Astrocyte (in vitro differentiated cells and primary cell): Measurements from ENCODE around the gene KCNG2. TPM values are rescaled to one million over a fixed set of nuclear protein-coding genes. Genes with fewer than 3 reads are reported as not detected.

Experiments
- DNase-seq: peaks from one replicate; pipeline ENCODE4 v3.0.0-alpha.2; 2010; ENCODE audit warnings: low read depth
- FAIRE-seq: peaks from 2 replicates; lab custom pipeline; 2011; peaks lifted over from hg19 to GRCh38; lab: Jason Lieb, UNC
- H2AFZ ChIP-seq: 2 replicates; pipeline ENCODE4 v1.6.0; 2012; ENCODE audit warnings: low read depth, low read length, inconsistent platforms
- H3K27ac ChIP-seq: 2 replicates; pipeline ENCODE4 v1.5.1; 2011; ENCODE audit warnings: low read depth, low read length, inconsistent platforms
- H3K27me3 ChIP-seq: 2 replicates; pipeline ENCODE4 v1.6.0; 2011; ENCODE audit warnings: low read length, inconsistent platforms; ENCODE audit not compliant: insufficient read depth
- H3K36me3 ChIP-seq: 2 replicates; pipeline ENCODE4 v1.5.1; 2011; ENCODE audit warnings: low read length, inconsistent platforms; ENCODE audit not compliant: insufficient read depth
- H3K4me1 ChIP-seq: 2 replicates; pipeline ENCODE4 v1.5.1; 2011; ENCODE audit warnings: low read length, inconsistent platforms; ENCODE audit not compliant: insufficient read depth
- H3K4me2 ChIP-seq: 2 replicates; pipeline ENCODE4 v1.6.0; 2012; ENCODE audit warnings: low read length, inconsistent platforms
- H3K4me3 ChIP-seq: 2 replicates; pipeline ENCODE4 v1.5.1; 2011; ENCODE audit warnings: low read depth, mild to moderate bottlenecking, low read length, inconsistent platforms; ENCODE audit not compliant: insufficient read depth
- H3K79me2 ChIP-seq: 2 replicates; pipeline ENCODE4 v1.6.0; 2012; ENCODE audit warnings: mild to moderate bottlenecking, low read length, inconsistent platforms; ENCODE audit not compliant: insufficient read depth
- H3K9ac ChIP-seq: 2 replicates; pipeline ENCODE4 v1.6.0; 2012; ENCODE audit warnings: mild to moderate bottlenecking, low read length, inconsistent platforms
- H3K9me3 ChIP-seq: 2 replicates; pipeline ENCODE4 v1.5.1; 2012; ENCODE audit warnings: low read depth, mild to moderate bottlenecking, low read length, inconsistent platforms; ENCODE audit not compliant: insufficient read depth
- H4K20me1 ChIP-seq: 2 replicates; pipeline ENCODE4 v1.6.0; 2012; ENCODE audit warnings: low read length, inconsistent platforms; ENCODE audit not compliant: insufficient read depth
- H3K27ac Mint-ChIP-seq: one replicate; pipeline ENCODE4 v1.8.0; 2021; ENCODE audit warnings: mild to moderate bottlenecking, mixed read lengths; ENCODE audit not compliant: unreplicated experiment
- H3K27me3 Mint-ChIP-seq: one replicate; pipeline ENCODE4 v1.8.0; 2021; ENCODE audit warnings: low read depth, mixed read lengths; ENCODE audit not compliant: unreplicated experiment
- H3K36me3 Mint-ChIP-seq: one replicate; pipeline ENCODE4 v1.8.0; 2021; ENCODE audit warnings: low read depth, mixed read lengths; ENCODE audit not compliant: unreplicated experiment
- H3K4me1 Mint-ChIP-seq: one replicate; pipeline ENCODE4 v1.8.0; 2021; ENCODE audit warnings: low read depth, mixed read lengths; ENCODE audit not compliant: unreplicated experiment
- H3K4me3 Mint-ChIP-seq: one replicate; pipeline ENCODE4 v1.8.0; 2021; ENCODE audit warnings: mild to moderate bottlenecking, moderate library complexity, mixed read lengths; ENCODE audit not compliant: unreplicated experiment
- H3K9me3 Mint-ChIP-seq: one replicate; pipeline ENCODE4 v1.8.0; 2021; ENCODE audit warnings: mild to moderate bottlenecking, mixed read lengths; ENCODE audit not compliant: unreplicated experiment
- EZH2 ChIP-seq: IDR thresholded peaks from 2 replicates; pipeline ENCODE4 v1.6.1; 2012; ENCODE audit warnings: mild to moderate bottlenecking, low read length, inconsistent platforms; ENCODE audit not compliant: insufficient read depth
- total RNA-seq: library from RNA; stranded (reverse); gene quantifications from 2 replicates; pipeline ENCODE4 v1.2.1, GENCODE V29; 2021
- TF ChIP-seq, protein P1 (sequence below): IDR thresholded peaks from 2 replicates; pipeline ENCODE4 v1.5.1; 2011; ENCODE audit warnings: low read depth, mild to moderate bottlenecking, inconsistent platforms, low read length, moderate library complexity; ENCODE audit not compliant: insufficient read depth

Gene KCNG2
- total RNA-seq, 1 donor from 2014 or later, result 0.16 TPM

GRCh38 chr18:79927607-79928562 is 130.1 kb downstream of the KCNG2 start:
- Histone ChIP-seq H3K79me2 (peaks cover 41% of the 10 kb centered on the region), H4K20me1 (peaks cover 59% of the 10 kb centered on the region), H3K4me2 (no peak overlapping the region), H3K9ac (no peak overlapping the region), H3K4me3 (no peak overlapping the region), H3K27me3 (no peaks in the 10 kb centered on the region), H3K4me1 (no peaks in the 10 kb centered on the region), H3K9me3 (peaks cover 6% of the 10 kb centered on the region), H2AFZ (no peak overlapping the region), H3K36me3 (no peaks in the 10 kb centered on the region), H3K27ac (no peak overlapping the region)
- FAIRE-seq, result no peak
- H3K36me3 Mint-ChIP-seq, result peaks cover 58% of the 10 kb centered on the region
- H3K4me3 Mint-ChIP-seq, result no peak overlapping the region
- H3K27me3 Mint-ChIP-seq, result no peaks in the 10 kb centered on the region
- H3K9me3 Mint-ChIP-seq, result peaks cover 23% of the 10 kb centered on the region
- H3K4me1 Mint-ChIP-seq, result no peaks in the 10 kb centered on the region
- no peak for TF ChIP-seq EZH2
- TF ChIP-seq, protein P1, sequence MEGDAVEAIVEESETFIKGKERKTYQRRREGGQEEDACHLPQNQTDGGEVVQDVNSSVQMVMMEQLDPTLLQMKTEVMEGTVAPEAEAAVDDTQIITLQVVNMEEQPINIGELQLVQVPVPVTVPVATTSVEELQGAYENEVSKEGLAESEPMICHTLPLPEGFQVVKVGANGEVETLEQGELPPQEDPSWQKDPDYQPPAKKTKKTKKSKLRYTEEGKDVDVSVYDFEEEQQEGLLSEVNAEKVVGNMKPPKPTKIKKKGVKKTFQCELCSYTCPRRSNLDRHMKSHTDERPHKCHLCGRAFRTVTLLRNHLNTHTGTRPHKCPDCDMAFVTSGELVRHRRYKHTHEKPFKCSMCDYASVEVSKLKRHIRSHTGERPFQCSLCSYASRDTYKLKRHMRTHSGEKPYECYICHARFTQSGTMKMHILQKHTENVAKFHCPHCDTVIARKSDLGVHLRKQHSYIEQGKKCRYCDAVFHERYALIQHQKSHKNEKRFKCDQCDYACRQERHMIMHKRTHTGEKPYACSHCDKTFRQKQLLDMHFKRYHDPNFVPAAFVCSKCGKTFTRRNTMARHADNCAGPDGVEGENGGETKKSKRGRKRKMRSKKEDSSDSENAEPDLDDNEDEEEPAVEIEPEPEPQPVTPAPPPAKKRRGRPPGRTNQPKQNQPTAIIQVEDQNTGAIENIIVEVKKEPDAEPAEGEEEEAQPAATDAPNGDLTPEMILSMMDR, result no peak
- no peak for DNase-seq
- no peak overlapping the region for H3K27ac Mint-ChIP-seq

GRCh38 chr18:79928563-79928960 is 130.8 kb downstream of the KCNG2 start:
- H3K4me2 ChIP-seq, result no peak overlapping the region
- Mint-ChIP-seq H3K27me3 (no peaks in the 10 kb centered on the region), H3K27ac (no peak overlapping the region), H3K4me3 (no peak overlapping the region), H3K9me3 (peaks cover 27% of the 10 kb centered on the region), H3K36me3 (peaks cover 59% of the 10 kb centered on the region), H3K4me1 (no peaks in the 10 kb centered on the region)
- H4K20me1 ChIP-seq, result peaks cover 57% of the 10 kb centered on the region
- H3K4me3 ChIP-seq, result no peak overlapping the region
- H3K9ac ChIP-seq, result no peak overlapping the region
- DNase-seq (no peak), FAIRE-seq (no peak)
- H3K27ac ChIP-seq, result no peak overlapping the region
- no peak for TF ChIP-seq EZH2
- TF ChIP-seq, protein P1, result no peak
- H3K9me3 ChIP-seq, result peaks cover 6% of the 10 kb centered on the region
- H3K4me1 ChIP-seq, result no peaks in the 10 kb centered on the region
- H2AFZ ChIP-seq, result no peak overlapping the region
- no peaks in the 10 kb centered on the region for H3K27me3 ChIP-seq
- H3K79me2 ChIP-seq, result peaks cover 42% of the 10 kb centered on the region
- no peaks in the 10 kb centered on the region for H3K36me3 ChIP-seq
